HG03097 (cell line): ENCODE data around the gene KCTD19.

Experiments used
- ATAC-seq: cut with Tn5 transposase; IDR thresholded peaks from one replicate; pipeline ENCODE4 v1.9.1; 2021; ENCODE audit not compliant: unreplicated experiment, low FRiP score

KCTD19 gene

GRCh38 chr16:67284699-67285646 lies 41.6 kb downstream of the KCTD19 start:
- no peak for ATAC-seq

- ATAC-seq = no peak
Measured at GRCh38 chr16:67283826-67284555, 42.5 kb downstream of the KCTD19 start.

GRCh38 chr16:67283039-67283825 lies 43.3 kb downstream of the KCTD19 start:
- no peak for ATAC-seq

- ATAC-seq = no peak
Measured at GRCh38 chr16:67282447-67282805, 44.1 kb downstream of the KCTD19 start.

GRCh38 chr16:67281536-67282446 lies 44.8 kb downstream of the KCTD19 start:
- ATAC-seq = no peak

- ATAC-seq = no peak
Measured at GRCh38 chr16:67280090-67281015, 46.2 kb downstream of the KCTD19 start.

- peak; percentile 59 for ATAC-seq
Measured at GRCh38 chr16:67279296-67280089, 47.0 kb downstream of the KCTD19 start, which contains the start of gene PLEKHG4. TSS of gene PLEKHG4 (plus strand) at chr16:67279532. CDS start at chr16:67280045, 513 bp downstream.

GRCh38 chr16:67278773-67279295 lies 47.7 kb downstream of the KCTD19 start:
- ATAC-seq = peak; percentile 27

GRCh38 chr16:67277999-67278772 lies 48.4 kb downstream of the KCTD19 start:
- ATAC-seq = no peak

GRCh38 chr16:67277294-67277998 lies 49.1 kb downstream of the KCTD19 start:
- ATAC-seq = no peak

- no peak for ATAC-seq
Measured at GRCh38 chr16:67275321-67275720, 51.2 kb downstream of the KCTD19 start.

- no peak for ATAC-seq
Measured at GRCh38 chr16:67271446-67271845, 55.1 kb downstream of the KCTD19 start.

- ATAC-seq = no peak
Measured at GRCh38 chr16:67270931-67271338, 55.6 kb downstream of the KCTD19 start.

GRCh38 chr16:67269766-67270165 lies 56.8 kb downstream of the KCTD19 start:
- no peak for ATAC-seq

- no peak for ATAC-seq
Measured at GRCh38 chr16:67268136-67268579, 58.4 kb downstream of the KCTD19 start.

- ATAC-seq = no peak
Measured at GRCh38 chr16:67265834-67266233, 60.7 kb downstream of the KCTD19 start.
